NCI-H2227 treated with DMSO at 0.1 percent for 48 hours (cell line): ENCODE measurements around the gene C20orf144.
A peak's percentile ranks its signal among the peaks of the same experiment; 100 is the strongest.

Experiments
- DNase-seq: peaks from one replicate; lab custom pipeline; 2025; lab: John Stamatoyannopoulos, UW

Gene C20orf144

GRCh38 chr20:33677991-33678702 is 16.0 kb downstream of the C20orf144 start:
- DNase-seq: no peak

DNA sequence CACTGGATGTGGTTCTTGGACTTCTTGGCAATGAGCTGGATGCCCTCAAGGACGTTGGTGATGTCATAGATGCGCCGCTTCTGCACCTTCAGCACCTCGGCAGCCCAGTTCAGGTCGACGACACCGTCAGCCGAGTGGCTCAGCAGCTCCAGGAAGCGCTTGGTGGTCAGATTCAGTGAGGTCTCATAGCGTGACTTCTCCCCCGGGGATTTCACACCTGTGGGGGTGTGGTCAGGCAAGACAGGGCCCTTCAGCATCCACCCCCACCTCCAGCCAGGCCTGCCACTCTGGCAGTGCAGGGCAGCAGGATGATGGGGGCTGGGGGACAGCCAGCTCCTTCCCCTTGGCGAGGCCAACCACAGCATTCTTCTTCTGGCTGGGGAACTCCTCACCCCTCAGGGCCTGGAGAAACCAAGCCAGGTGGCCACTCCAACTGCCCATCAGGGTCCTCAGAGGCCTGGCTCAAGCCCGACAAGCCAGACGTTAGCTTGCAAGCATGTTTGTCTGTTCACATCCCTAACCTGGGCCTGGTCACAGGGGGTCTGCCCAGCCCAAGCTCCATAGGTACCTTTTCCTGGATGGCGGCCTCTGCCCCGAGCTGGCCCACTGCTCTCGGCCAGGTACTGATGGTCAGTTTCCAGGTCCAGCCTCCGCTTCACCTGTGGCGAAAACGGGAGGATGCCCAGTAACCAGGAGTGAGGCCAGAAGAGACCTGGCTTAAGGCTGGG is 17.8 kb downstream of the C20orf144 start:
- no peak for DNase-seq

DNA sequence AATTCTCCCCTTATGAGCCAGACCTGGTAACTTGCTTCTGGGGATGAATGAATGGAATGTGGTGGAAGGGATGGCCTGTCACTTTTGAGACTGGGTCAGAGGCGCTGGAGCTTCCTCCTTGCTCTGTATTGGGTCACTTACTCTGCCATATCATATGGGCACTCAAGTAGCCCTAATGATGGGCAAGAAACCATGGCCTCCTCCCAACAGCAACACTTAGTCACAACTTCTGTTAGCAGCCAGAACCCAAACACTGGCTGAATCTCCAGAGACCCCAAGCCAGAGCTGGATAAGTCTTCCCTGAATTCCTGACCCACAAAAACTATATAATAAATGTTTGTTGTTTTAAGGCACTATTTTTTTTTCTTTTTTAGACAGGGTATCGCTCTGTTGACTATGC is 18.6 kb downstream of the C20orf144 start:
- no peak for DNase-seq

DNA sequence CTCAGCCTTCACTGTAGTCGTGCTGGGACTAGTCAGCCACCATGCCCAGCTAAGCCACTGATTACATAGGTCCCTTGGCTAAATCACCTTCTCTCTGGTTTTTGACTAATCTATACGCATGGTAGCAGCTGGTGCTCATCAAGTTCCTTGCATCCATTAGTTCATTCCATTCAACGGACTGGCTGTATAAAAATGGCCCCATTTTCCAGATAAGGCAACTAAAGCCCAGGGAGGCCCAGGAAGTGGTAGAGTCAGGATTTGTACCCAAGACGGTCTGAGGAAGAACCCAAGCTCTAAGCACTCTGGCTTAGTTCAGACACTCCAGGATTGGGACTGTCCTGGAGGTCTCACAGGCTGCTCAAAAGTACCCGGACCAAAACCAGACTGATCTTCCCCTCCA is 19.2 kb downstream of the C20orf144 start:
- DNase-seq: no peak

DNA sequence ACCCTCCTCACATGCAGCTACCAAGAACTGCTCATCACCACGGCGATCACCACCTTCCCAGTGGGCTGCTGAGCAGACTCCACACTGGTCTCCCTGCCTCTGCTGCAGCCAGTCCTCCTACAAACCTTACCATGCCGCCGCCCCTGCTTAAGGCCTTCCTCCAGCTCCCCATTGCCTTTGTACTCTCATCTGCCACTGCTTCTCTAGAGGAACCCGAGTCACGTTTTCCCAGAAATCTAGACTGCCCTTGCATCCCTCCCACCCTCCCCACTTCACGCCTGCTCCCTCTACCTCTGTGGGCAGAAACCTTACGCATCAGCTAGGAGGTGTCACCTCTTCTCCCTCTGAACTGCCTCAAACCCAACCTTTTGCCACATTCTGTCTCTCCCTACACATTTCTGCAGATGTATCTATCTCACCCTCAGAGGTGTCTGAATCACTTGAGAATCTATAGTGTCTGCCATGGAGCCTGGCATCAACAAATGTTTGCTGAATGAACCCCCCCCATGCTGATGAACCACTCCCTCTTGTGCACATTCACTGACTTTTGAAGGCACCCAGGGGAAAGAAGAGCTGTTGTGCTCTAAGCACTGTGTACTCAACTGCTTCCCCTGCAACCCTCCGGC is 19.7 kb downstream of the C20orf144 start:
- DNase-seq: no peak

DNA sequence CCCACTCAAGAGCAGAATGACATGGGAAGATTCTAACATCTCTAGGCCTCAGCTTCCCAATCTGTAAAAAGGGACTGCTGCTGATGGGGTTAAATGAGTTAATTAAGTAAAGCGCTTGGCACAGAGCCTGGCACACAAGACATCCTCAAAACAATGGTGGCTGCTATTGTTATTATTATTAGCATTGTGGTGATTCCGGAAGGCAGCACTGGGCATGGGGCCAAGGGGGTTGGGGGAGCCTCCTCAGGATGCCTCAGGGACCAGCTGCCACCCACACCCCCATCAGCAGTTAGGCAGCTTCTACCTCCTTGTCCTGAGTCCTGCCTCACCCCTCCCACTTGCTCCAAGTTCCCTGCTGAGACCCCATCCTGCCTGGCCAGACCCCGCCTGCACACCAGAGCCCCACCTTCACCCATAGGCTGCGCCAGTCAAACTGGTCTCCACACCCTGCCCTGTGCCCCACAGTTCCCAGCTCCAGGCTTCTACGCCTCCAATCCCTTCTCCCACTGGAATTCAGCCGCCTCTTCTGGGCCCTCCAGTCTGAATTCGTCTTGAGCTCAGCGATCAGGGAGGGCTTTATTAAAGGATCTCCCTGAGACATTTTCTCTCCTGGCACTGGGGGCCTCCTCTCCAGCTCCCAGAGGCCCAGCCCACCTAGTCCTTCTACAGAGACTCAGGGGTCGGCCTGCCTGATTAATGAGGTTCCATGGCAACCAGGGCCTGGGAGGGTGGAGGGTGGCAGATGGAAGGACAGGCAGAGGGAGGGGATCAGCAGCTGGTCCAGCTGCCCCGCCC is 22.6 kb downstream of the C20orf144 start:
- peak; percentile 43 for DNase-seq

GRCh38 chr20:33685328-33686099 is 23.4 kb downstream of the C20orf144 start:
- no peak for DNase-seq

DNA sequence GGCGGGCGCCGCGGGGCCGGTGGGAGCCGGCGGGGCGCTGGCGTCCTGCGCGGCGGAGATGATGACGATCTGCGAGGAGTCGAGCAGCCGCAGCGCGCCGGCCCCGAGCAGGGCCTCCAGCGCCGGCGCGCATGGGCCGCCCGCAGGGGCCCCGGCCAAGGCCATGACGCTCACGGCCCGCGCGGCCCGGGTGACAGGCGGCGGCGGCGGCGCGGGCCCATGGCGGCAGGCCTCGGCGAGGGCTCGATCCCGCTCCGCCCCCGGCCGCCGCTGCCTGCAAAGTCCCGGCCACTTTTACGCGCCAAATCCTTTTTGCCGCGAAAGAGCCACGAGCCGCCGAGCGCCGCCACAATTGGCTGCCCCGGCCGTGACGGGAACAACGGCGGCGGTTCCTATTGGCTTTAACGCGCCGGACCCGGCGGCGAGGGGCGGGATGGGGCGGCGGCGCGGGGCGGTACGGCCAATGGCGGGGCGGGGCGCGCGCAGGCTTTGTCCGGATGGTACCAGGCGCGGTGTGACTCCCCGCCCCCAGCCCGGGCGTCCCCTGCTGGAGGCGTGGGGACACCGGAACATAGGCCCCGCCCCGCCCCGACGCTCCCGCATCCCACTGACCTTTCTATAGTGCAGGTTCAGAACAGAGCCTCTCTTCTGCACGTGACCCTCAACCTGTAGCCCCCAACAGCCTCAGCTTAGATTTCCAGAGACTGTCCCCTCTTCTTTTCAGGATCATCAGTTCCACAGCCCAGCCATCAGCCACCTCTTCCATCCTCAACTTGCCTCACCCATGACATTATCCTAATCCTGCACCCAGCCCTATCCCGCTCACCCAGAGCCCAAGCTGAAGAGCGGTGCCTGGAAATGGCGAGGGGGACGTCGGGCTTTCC is 24.2 kb downstream of the C20orf144 start, which contains the start of gene E2F1:
Gene E2F1, minus strand, starts transcription at position 286 of the 884 bp plus-strand sequence. Its CDS starts 121 bp downstream, at position 165.
- peak; percentile 96 for DNase-seq

- DNase-seq: no peak
Observed at GRCh38 chr20:33686984-33687366, 24.8 kb downstream of the C20orf144 start.

- DNase-seq: no peak
Observed at GRCh38 chr20:33687370-33687915, 25.3 kb downstream of the C20orf144 start.

DNA sequence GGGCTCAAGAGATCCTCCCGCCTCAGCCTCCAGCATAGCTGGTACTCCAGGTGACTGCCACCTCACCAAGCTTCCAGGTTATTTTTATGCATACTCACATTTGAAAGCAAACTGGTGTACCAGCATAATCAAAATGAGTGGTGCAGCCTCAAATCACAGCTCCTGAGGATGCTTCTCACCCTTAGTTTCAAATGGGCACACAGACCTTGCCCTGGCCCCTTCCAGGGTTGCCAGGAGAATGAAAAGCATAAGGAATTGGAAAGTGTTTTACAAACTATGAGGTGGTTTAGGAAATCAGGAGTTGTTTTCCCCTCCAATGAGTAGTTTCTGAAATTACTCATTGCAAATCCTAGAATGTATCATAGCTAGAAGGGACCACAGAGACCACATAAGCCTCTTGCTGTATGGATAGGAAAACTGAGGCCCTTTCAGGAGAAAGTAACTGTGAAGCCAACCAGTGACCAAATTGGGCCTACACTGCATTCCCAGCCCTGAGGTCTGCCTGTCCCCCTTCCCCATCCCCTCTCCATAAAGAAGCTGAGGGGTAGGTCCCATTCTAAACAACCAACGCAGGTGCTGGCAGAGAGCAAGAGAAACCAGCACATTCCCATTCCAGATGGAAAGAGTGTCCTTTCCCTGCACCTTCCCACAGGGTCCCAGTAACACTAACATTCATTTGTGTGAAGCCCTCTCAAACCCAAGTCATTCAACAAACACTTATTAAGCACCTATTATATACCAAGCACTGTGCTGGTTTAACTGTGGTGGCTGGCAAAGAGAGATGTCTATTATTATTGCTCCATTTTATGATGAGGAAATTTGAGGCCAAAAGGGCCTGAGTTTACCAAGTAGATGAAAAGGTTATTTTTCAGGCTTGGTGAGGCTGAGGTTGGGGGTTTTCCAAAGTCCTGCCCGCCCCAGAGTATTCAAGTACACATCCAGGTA is 26.1 kb downstream of the C20orf144 start:
- DNase-seq: no peak

GRCh38 chr20:33688938-33689424 is 26.9 kb downstream of the C20orf144 start:
- no peak for DNase-seq

DNA sequence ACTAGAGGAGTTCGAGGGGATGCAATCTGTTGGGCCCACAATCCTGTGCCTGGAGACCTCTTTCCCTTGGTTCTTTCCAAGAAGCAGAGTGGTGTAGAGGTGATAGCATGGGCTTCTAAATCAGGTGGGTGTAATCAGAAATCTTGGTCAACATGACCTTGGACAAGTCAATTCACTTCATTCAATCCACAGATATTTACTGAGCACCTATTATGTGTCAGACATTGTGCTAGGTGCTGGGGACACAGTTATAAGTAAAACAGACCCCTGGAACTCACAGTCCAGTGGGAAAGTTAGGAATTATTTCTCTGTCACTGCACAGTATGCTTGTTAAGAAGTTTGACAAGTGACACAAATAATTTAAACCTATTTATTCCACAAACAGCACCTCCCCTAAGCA is 27.4 kb downstream of the C20orf144 start:
- no peak for DNase-seq

GRCh38 chr20:33689973-33690372 is 27.8 kb downstream of the C20orf144 start:
- DNase-seq: no peak

GRCh38 chr20:33693289-33693688 is 31.2 kb downstream of the C20orf144 start:
- no peak for DNase-seq

DNA sequence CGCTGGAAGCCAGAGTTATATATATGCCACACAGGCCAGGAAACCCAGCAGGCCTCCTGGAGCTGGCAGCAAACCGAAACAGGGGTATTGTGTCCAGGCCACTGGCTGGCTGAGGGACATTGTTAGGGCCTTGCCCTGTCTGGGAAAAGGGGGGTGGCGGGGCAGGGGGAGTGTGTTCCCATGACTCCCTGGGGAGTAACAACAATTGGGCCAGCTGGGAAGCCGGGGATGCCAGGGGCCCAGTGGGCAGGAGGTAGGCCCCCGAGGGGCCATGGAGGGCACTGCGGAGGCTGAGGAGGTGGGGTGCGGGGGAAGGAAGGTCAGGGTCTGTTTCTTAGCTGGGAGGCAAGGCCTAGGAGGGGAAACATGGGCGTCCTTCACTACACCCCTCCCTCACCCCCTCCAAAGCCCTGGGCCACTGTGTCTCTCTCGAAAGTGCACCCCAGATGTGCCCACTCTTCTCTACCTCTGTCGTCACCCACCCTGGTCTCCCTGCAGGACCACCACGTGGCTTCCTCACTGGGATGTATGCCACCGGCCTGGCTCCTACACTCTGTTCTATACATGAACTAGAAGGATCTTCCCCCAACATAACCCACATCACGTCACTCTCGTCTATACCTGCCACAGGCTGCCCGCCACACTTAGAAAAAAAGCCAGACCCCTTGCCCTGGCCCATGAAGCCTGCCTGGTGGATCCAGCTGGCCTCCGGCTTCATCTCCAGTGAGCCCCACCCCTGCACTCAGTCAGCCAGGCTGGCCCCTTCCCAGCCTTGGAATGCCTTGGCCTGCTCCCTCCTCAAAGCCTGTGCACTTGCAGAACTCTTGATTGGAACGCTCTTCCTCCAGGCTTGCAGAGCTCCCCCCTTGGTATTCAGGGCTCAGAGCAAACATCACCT is 31.9 kb downstream of the C20orf144 start:
- no peak for DNase-seq

- no peak for DNase-seq
Observed at GRCh38 chr20:33694639-33695012, 32.5 kb downstream of the C20orf144 start.

DNA sequence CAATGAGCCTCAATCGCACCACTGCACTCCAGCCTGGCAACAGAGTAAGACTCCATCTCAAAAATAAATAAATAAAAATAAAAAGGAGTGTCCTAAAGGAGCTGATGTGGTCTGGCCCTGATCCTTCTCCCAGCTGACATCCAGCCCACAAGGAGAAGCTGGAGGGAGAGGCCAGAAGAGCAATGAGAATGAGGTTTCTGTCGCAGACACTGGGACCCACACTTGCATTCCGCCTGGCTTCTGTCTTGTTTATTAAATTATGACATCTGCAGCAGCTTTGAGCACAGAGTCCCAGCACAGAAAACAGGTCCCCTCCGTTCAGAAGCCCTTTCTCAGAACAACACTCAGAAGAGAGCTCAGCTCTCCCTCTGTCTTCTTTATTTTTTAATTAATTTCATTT is 34.3 kb downstream of the C20orf144 start:
- no peak for DNase-seq
